Activated T-helper 2 cell treated with anti-CD3 and anti-CD28 coated beads, Interferon-gamma antibody, Interleukin-2, Interleukin-4, amounts not matched to agents 10 μg/mL and 5 μg/mL and 100 μg/mL, durations not matched to agents 14 hours and 24 hours and 36 hours (primary cell): ENCODE results near the gene ZNF613. TPM values are rescaled to one million over a fixed set of nuclear protein-coding genes. Genes with fewer than 3 reads are reported as not detected.

Source experiments
- DNase-seq: peaks from one replicate; pipeline ENCODE4 v3.0.0; 2021; ENCODE audit warnings: low spot score
- H3K27ac Mint-ChIP-seq: one replicate; pipeline ENCODE4 v1.8.0; 2021; ENCODE audit warnings: mixed read lengths
- H3K27me3 Mint-ChIP-seq: one replicate; pipeline ENCODE4 v1.8.0; 2021; ENCODE audit warnings: low read depth, mixed read lengths
- H3K36me3 Mint-ChIP-seq: one replicate; pipeline ENCODE4 v1.8.0; 2021; ENCODE audit warnings: low read depth, mixed read lengths
- H3K4me1 Mint-ChIP-seq: one replicate; pipeline ENCODE4 v1.8.0; 2021; ENCODE audit warnings: low read depth, mixed read lengths
- H3K4me3 Mint-ChIP-seq: one replicate; pipeline ENCODE4 v1.8.0; 2021; ENCODE audit warnings: low read depth, mild to moderate bottlenecking, moderate library complexity, mixed read lengths
- H3K9me3 Mint-ChIP-seq: one replicate; pipeline ENCODE4 v1.8.0; 2021; ENCODE audit warnings: mixed read lengths
- intact Hi-C: fragments of 100-400 bp; cut with micrococcal nuclease; formaldehyde crosslinking; loops from one replicate; pipeline ENCODE4 v1.15.1; 2023
- total RNA-seq: library from RNA; stranded (reverse); gene quantifications from 2 replicates; pipeline ENCODE4 v1.2.3, GENCODE V29; 2022

Gene ZNF613
- total RNA-seq, 1 donor from 2014 or later, result 3.6 TPM

DNA sequence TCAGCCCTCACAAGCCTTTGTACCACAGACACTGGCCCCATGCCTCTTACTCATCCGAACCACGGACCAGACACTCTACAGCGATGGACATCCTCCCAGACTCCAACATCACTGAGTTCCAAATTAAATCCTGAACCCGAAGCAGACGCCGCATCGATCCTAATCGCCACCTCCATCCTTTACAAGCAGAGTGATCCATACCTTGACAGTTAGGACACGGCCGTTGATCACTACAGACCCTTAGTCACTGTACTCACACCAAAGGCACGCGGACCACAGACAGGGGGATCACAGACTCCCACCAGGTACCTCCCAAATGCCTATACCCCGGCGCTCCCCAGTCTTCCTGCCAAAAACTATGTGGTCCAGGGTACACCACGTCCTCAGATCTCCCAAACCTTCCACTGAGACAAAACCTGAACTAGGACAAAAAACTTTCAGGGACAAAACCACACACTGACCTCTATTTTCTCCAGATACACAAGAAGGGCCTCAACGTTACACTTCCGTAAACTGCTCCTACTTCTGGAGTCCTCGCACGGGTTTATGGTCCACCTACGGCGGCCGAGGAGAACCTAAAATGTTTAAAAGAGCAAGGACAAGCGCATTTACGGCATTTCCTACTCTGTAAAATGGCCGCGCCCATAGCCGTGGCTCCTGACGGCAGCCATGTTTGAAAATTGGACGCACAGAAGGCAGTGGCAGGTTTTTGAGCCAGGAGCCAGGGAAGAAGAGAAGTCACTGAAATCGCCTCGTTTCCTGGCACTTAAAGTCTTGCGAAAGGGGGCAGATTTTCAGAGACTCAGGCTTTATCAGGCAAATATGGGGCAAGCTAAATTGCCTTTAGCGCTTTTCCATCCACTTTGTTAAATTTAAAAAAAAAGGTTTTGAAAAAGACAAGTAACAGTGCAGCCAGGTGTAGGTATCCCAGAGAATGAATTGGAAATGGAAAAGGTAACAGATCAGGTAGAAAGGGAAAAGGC is 59.3 kb downstream of the ZNF613 start, which contains the start of gene ZNF350:
Gene ZNF350 (minus strand): TSS at position 532 of the 983 bp plus-strand sequence. CDS start 12,480 bp downstream, outside the sequence.
- H3K9me3 Mint-ChIP-seq, result peaks cover 69% of the 10 kb centered on the region
- H3K4me1 Mint-ChIP-seq, result peaks cover 8% of the 10 kb centered on the region
- H3K27me3 Mint-ChIP-seq, result no peaks in the 10 kb centered on the region
- intact Hi-C loops, result loop anchor here (1.0 to 5.0 kb wide), 6 partner anchors 22 to 201 kb away; partner anchors contain the start of genes ZNF613, ZNF614, ZNF615 and ZNF649
- H3K36me3 Mint-ChIP-seq, result peaks cover 61% of the 10 kb centered on the region
- H3K27ac Mint-ChIP-seq, result peak within 1 kb of the TSS; percentile 89
- DNase-seq, result peak; percentile 84
- peak within 1 kb of the TSS; percentile 95 for H3K4me3 Mint-ChIP-seq

DNA sequence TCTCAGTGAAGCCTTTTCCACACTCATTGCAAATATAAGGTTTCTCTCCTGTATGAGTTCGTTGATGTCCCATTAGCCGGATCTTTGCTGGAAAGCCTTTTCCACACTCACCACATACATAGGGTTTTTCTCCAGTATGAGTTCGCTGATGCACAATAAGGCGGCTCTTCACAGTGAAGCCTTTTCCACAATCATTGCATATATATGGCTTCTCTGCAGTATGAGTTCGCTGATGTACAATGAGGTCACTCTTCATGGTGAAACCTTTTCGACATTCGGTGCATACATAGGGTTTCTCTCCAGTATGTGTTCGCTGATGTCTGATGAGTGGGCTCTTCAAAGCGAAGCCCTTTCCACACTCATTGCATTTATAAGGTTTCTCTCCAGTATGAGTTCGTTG is 66.2 kb downstream of the ZNF613 start:
- peaks cover 77% of the 10 kb centered on the region for H3K36me3 Mint-ChIP-seq
- no peaks in the 10 kb centered on the region for H3K27me3 Mint-ChIP-seq
- H3K4me3 Mint-ChIP-seq, result no peak overlapping the region
- intact Hi-C loops, result no loop called here
- H3K27ac Mint-ChIP-seq, result no peak overlapping the region
- peaks cover 89% of the 10 kb centered on the region for H3K9me3 Mint-ChIP-seq
- no peak for DNase-seq
- H3K4me1 Mint-ChIP-seq, result no peaks in the 10 kb centered on the region

DNA sequence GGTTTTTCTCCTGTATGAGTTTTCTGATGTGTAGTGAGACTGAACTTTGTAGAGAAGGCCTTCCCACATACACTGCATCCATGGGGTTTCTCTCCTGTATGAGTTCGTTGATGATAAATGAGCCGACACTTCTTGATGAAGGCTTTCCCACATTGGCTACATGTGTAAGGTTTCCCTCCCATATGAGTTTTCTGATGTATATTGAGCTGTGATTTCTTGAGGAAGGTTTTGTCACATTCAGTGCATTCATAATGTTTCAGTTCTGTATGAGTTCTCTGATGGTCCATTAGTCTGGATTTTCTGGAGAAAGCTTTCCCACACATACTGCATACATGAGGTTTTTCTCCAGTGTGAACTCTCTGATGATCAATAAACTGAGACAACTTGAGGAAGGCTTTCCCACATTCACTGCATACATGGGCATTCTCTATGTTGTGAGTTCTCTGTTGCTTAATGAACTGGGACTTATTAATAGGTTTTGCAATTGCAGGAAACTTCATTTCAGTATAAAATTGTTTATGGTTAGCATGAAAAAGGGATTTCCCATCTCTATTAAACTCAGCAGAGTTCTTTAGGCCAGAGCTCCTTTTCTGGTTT is 66.9 kb downstream of the ZNF613 start:
- no peak overlapping the region for H3K4me3 Mint-ChIP-seq
- intact Hi-C loops, result no loop called here
- DNase-seq, result no peak
- H3K36me3 Mint-ChIP-seq, result peaks cover 78% of the 10 kb centered on the region
- H3K4me1 Mint-ChIP-seq, result no peaks in the 10 kb centered on the region
- H3K9me3 Mint-ChIP-seq, result peaks cover 88% of the 10 kb centered on the region
- H3K27me3 Mint-ChIP-seq, result no peaks in the 10 kb centered on the region
- no peak overlapping the region for H3K27ac Mint-ChIP-seq

Other genes starting within 250 kb of the ZNF613 start
- gene SPACA6, start 234.1 kb upstream of the ZNF613 start, total RNA-seq, result 6.7 and 10.9 TPM in 2 replicates
- gene HAS1, start 203.5 kb upstream of the ZNF613 start, total RNA-seq, result not detected in 2 replicates
- gene FPR1, start 175.6 kb upstream of the ZNF613 start, total RNA-seq, result not detected in 2 replicates
- gene FPR2, start 166.3 kb upstream of the ZNF613 start, total RNA-seq, result not detected in 2 replicates
- gene FPR3, start 132.3 kb upstream of the ZNF613 start, total RNA-seq, result not detected in 2 replicates
- 5.8 and 6.0 TPM in 2 replicates for gene ZNF577, start 39.5 kb upstream of the ZNF613 start, total RNA-seq
- gene ZNF649, start 22.5 kb upstream of the ZNF613 start, total RNA-seq, result 11.8 and 12.1 TPM in 2 replicates
- 9.1 and 9.2 TPM in 2 replicates for gene ZNF350, start 59.4 kb downstream of the ZNF613 start, total RNA-seq
- 6.3 and 6.7 TPM in 2 replicates for gene ZNF615, start 80.7 kb downstream of the ZNF613 start, total RNA-seq
- 9.2 and 9.6 TPM in 2 replicates for gene ZNF614, start 100.9 kb downstream of the ZNF613 start, total RNA-seq
- 13.3 and 15.5 TPM in 2 replicates for gene ZNF432, start 121.4 kb downstream of the ZNF613 start, total RNA-seq
- 13.2 and 15.0 TPM in 2 replicates for gene ZNF841, start 168.3 kb downstream of the ZNF613 start, total RNA-seq
- 6.6 and 8.5 TPM in 2 replicates for gene ZNF616, start 212.5 kb downstream of the ZNF613 start, total RNA-seq
- gene ZNF836, start 244.1 kb downstream of the ZNF613 start, total RNA-seq, result 7.2 and 8.8 TPM in 2 replicates